ENCODE measurements around the gene WSCD1.

WSCD1 gene

DNA sequence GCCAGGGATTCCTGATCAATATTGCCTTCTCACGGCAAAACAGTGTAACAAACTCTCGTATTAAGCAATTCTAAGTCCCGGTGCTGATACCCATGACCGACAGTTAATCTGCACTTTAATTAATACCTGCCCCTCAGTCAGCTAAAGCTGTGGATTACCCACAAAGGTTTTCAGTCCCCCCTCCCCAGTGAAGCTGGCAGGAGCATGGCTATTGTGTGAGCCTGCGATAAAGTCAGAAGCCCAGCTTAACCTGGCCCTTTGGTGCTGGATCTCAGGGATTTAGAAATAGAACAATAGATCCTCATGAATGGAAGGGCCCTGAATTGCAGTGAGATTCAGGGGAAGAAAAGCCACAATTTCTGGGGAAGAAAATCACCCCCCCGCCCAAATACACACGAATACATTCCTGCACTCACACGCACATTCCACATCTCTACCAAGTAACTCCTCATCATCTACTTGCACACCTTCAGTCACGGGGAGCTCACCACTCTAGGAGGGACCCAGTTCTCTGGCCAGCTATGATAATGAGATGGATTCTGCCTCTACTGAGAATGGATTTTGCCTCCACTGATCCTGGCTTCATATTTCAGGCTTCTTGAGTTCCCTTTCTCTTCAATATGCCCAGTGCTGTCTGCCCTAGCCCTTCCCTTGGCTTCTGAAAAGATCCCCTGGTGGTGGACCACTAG is 102.6 kb downstream of the WSCD1 start:
- TF ChIP-seq, protein P1, sequence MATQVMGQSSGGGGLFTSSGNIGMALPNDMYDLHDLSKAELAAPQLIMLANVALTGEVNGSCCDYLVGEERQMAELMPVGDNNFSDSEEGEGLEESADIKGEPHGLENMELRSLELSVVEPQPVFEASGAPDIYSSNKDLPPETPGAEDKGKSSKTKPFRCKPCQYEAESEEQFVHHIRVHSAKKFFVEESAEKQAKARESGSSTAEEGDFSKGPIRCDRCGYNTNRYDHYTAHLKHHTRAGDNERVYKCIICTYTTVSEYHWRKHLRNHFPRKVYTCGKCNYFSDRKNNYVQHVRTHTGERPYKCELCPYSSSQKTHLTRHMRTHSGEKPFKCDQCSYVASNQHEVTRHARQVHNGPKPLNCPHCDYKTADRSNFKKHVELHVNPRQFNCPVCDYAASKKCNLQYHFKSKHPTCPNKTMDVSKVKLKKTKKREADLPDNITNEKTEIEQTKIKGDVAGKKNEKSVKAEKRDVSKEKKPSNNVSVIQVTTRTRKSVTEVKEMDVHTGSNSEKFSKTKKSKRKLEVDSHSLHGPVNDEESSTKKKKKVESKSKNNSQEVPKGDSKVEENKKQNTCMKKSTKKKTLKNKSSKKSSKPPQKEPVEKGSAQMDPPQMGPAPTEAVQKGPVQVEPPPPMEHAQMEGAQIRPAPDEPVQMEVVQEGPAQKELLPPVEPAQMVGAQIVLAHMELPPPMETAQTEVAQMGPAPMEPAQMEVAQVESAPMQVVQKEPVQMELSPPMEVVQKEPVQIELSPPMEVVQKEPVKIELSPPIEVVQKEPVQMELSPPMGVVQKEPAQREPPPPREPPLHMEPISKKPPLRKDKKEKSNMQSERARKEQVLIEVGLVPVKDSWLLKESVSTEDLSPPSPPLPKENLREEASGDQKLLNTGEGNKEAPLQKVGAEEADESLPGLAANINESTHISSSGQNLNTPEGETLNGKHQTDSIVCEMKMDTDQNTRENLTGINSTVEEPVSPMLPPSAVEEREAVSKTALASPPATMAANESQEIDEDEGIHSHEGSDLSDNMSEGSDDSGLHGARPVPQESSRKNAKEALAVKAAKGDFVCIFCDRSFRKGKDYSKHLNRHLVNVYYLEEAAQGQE (IDR thresholded peaks at IDR 0.05; ENCODE audit: insufficient read depth in 1 of 2, low read depth in 2 of 2, low read length in 2 of 2): no peak
- no peak for TF ChIP-seq TAF1 (IDR thresholded peaks at IDR 0.05; ENCODE audit: borderline replicate concordance, insufficient read depth, low read length)
- TF ChIP-seq POLR2AphosphoS5 (IDR thresholded peaks at IDR 0.05; ENCODE audit: low read depth, low read length): no peak
- no peak for TF ChIP-seq FOXP2 (optimal IDR thresholded peaks at IDR 0.05; ENCODE audit: borderline replicate concordance, extremely low read depth, extremely low read length, insufficient read depth)
- no peak for TF ChIP-seq SIN3A (IDR thresholded peaks at IDR 0.05; ENCODE audit: borderline replicate concordance, insufficient read depth, low read length)

DNA sequence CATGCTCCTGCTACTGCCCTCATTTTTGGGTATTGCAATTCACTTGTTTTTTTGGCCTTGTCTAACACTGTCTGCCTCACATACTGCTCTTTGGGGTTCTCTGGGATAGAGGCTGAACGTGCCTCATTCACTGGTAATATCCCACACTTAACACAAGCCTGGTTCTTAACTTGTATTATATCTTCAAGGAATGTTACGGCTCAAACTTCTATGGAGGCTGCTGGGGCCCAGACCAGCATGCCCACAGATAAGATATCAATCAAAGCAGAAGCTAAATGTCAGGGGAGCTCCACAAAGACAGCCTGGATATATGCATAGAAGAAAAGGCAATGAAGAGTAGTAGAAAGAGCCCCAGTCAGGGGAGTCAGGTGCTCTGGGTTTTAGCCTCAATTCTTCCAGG is 103.5 kb downstream of the WSCD1 start:
- TF ChIP-seq TAF1 (IDR thresholded peaks at IDR 0.05; ENCODE audit: borderline replicate concordance, insufficient read depth, low read length) (no peak), SIN3A (IDR thresholded peaks at IDR 0.05; ENCODE audit: borderline replicate concordance, insufficient read depth, low read length) (no peak), FOXP2 (optimal IDR thresholded peaks at IDR 0.05; ENCODE audit: borderline replicate concordance, extremely low read depth, extremely low read length, insufficient read depth) (no peak), POLR2AphosphoS5 (IDR thresholded peaks at IDR 0.05; ENCODE audit: low read depth, low read length) (no peak)
- TF ChIP-seq, protein P1 (IDR thresholded peaks at IDR 0.05; ENCODE audit: insufficient read depth in 1 of 2, low read depth in 2 of 2, low read length in 2 of 2): no peak
